ENCODE results near the gene FRAT1.

GRCh38 chr10:97362310-97363033 is 43.4 kb downstream of the FRAT1 start:
- no peak for TF ChIP-seq CTCF (IDR thresholded peaks at IDR 0.05)
- TF ChIP-seq TCF12 (IDR thresholded peaks at IDR 0.05): no peak

Measured in SK-N-SH (cell line).